Tibial nerve (tissue), 4 donors: Measurements from ENCODE around the gene C14orf180. TPM values are rescaled to one million over a fixed set of nuclear protein-coding genes. Genes with fewer than 3 reads are reported as not detected.

ENCODE experiments used
- DNase-seq, 2 donors: peaks; one replicate each; pipeline ENCODE4 v3.0.0-alpha.2; 2019; ENCODE audit warnings: low spot score in 2 of 2
- H3K27ac ChIP-seq, 4 donors: fragments of 200-600 bp; sonication (generic) in 3 of 4; one replicate each; pipeline ENCODE4 v1.5.1; 2017 to 2019; ENCODE audit warnings: mild to moderate bottlenecking in 1 of 4
- H3K27me3 ChIP-seq, 2 donors: fragments of 200-600 bp; sonication (generic) in 1 of 2; one replicate each; pipeline versions ENCODE4 v1.5.1 to v1.6.0; 2017 to 2019
- H3K36me3 ChIP-seq, 3 donors: fragments of 200-600 bp; sonication (generic); one replicate each; pipeline ENCODE4 v1.5.1; 2018 to 2019
- H3K4me1 ChIP-seq, 4 donors: fragments of 200-600 bp; sonication (generic) in 3 of 4; one replicate each; pipeline ENCODE4 v1.5.1; 2017 to 2019
- H3K4me3 ChIP-seq, 4 donors: fragments of 200-600 bp; sonication (generic) in 3 of 4; one replicate each; pipeline ENCODE4 v1.5.1; 2017 to 2019; ENCODE audit warnings: mild to moderate bottlenecking in 1 of 4, moderate library complexity in 1 of 4
- H3K9me3 ChIP-seq, 4 donors: fragments of 200-600 bp; sonication (generic) in 3 of 4; one replicate each; pipeline ENCODE4 v1.5.1; 2017 to 2019
- EP300 ChIP-seq, 2 donors: sonication (generic); formaldehyde crosslinking; IDR thresholded peaks; one replicate each; pipeline ENCODE4 v1.6.1; 2017; ENCODE audit warnings: antibody characterized with exemption in 2 of 2, mild to moderate bottlenecking in 1 of 2
- POLR2A ChIP-seq, 2 donors: fragments of 450-650 bp; IDR thresholded peaks; one replicate each; pipeline ENCODE4 v1.6.1; 2017; ENCODE audit warnings: antibody characterized with exemption in 2 of 2, mild to moderate bottlenecking in 2 of 2, moderate library complexity in 2 of 2
- WGBS, 2 donors: methylation state at CpG; one replicate each; pipeline ENCODE4 v1.1.5; 2018; 5-methylcytosine and 5-hydroxymethylcytosine counted together
- total RNA-seq, 4 donors: library from RNA; depleted of rRNA; stranded (reverse); fragments of >200 nt; gene quantifications; one replicate each; pipeline ENCODE4 v1.1.0, GENCODE V29; 2016
- TF ChIP-seq, protein P1 (sequence below), 5 experiments: fragments of 200-600 bp in 3 of 5; fragments of 450-650 bp in 2 of 5; sonication (generic) in 3 of 5; IDR thresholded peaks; one replicate each; pipeline ENCODE4 v1.5.1; 2016 to 2019; ENCODE audit warnings: antibody characterized with exemption in 5 of 5, mild to moderate bottlenecking in 3 of 5, moderate library complexity in 2 of 5

Gene C14orf180
- total RNA-seq, 4 donors from 2014 or later: 6.1 to 31.2 (median 11.1) TPM

DNA sequence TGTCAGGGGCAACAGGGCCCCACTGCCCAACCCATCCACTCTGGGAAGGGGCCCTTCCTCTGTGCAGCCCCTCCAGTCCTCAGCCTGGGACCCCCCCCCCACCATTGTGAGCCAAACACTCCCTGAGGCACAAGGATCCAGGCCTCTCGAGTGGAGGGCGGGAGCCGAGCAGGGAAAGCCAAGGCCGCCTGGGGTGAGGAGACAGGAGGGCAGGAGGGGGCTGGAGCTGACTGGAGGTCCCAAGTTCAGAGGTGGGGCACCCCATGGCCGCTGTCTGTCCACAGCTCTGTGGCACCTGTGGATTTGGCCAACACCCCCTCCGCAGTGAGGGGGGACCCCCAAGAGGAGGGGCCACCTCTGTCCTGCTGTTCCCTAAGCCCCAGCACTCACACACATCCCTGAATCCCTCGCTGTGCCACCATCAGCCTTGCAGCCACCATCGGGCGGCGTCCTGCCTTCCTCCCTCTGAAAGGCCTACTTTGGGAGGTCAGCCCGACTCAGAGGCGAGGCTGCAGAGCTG is 25.4 kb upstream of the C14orf180 start:
- DNase-seq: no peak
- WGBS, 2 donors: 59 to 83% methylated on average over 8 to 11 of the region's 12 CpGs
- TF ChIP-seq EP300 (IDR thresholded peaks at IDR 0.05) (no peak), POLR2A (IDR thresholded peaks at IDR 0.05) (no peak)
- TF ChIP-seq, protein P1, sequence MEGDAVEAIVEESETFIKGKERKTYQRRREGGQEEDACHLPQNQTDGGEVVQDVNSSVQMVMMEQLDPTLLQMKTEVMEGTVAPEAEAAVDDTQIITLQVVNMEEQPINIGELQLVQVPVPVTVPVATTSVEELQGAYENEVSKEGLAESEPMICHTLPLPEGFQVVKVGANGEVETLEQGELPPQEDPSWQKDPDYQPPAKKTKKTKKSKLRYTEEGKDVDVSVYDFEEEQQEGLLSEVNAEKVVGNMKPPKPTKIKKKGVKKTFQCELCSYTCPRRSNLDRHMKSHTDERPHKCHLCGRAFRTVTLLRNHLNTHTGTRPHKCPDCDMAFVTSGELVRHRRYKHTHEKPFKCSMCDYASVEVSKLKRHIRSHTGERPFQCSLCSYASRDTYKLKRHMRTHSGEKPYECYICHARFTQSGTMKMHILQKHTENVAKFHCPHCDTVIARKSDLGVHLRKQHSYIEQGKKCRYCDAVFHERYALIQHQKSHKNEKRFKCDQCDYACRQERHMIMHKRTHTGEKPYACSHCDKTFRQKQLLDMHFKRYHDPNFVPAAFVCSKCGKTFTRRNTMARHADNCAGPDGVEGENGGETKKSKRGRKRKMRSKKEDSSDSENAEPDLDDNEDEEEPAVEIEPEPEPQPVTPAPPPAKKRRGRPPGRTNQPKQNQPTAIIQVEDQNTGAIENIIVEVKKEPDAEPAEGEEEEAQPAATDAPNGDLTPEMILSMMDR (IDR thresholded peaks at IDR 0.05): no peak
- no peaks in the 10 kb centered on the region for H3K36me3 ChIP-seq
- no peak overlapping the region for H3K27ac ChIP-seq
- H3K9me3 ChIP-seq: no peaks in the 10 kb centered on the region
- H3K4me1 ChIP-seq: no peaks in the 10 kb centered on the region
- no peak overlapping the region for H3K4me3 ChIP-seq
- peaks cover 0 to 12% of the 10 kb centered on the region in 2 donors for H3K27me3 ChIP-seq

DNA sequence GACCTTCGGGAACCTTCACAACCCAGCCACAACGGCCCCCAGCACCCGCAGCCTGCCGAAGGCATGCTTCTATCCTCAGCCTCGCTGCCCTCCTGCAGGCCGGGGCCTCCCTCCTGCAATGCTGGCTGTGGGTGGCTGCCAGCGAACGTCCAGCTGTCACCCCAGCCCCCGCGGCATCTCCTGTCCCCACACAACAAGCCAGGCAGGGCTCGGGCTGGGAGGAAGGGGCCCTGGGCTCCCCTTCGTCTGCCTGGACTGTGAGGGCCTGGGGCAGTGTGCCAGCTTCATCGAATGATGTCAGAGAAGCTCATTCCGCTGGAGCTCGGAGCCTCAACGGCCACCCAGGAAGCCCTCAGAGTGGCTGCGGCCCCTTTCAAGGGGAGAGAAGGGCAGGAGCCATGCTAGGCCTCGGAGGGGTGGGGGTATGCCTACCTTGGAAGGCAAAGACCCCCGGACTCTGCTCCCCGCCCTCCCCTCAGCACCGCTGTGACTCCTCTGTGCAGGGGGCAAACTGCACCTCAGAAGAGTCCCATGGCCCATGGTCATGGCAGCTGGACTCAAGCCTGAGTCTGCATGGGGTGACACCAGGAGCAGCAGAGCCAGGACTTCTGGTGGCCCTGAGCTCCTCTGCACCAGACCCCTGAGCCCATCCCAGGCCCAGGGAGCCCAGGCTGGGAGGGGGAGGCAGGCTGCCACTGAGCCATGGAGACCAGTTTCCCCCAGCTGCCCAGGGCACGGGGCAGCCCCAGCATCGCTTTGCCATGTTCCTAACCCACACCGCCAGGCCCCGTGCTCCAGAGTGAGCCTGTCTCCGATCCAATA is 24.7 kb upstream of the C14orf180 start:
- TF ChIP-seq EP300 (IDR thresholded peaks at IDR 0.05) (no peak), POLR2A (IDR thresholded peaks at IDR 0.05) (no peak)
- TF ChIP-seq, protein P1 (IDR thresholded peaks at IDR 0.05): no peak
- H3K27me3 ChIP-seq: peaks cover 0 to 11% of the 10 kb centered on the region in 2 donors

DNA sequence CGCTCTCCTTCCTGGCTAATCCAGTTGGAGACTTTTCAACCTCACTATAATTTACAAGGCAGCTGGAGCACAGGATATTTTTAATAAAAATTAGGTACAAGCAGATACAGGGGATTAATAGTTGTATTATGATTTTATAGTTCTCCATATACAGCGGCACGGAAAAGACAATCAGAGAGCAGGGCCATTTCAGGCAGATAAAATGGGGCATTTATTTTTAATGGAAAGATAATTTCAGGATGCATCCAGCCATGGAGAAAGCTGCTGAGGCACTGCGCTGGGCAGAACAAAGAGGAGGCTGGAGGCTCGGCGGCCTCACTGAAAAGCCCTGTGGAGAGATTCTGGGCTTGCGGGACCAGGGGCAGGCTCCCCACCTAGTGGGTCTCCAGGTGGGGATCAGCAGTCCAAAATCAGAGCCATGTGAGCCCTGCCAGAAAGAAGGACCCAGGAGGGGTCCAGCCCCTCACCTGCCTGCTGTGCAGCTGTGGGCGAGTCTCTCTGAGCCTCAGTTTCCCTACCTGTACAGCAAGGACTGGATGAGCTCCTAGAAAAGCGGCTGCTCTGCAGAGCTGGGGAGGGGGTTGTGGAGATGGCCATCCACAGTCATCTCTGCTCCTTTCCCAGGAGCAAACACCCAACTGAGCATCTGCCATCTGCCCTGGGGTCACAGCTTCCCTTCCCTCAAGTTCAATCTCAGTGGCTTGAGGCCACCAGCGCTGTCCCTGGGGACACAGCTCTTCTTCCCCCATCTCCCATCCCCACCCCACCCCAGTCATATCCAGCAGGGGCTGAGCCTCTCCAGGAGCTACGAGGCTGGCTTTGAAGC is 23.9 kb upstream of the C14orf180 start:
- no peaks in the 10 kb centered on the region for H3K36me3 ChIP-seq
- H3K4me3 ChIP-seq: no peak overlapping the region
- TF ChIP-seq EP300 (IDR thresholded peaks at IDR 0.05) (no peak), POLR2A (IDR thresholded peaks at IDR 0.05) (no peak)
- TF ChIP-seq, protein P1 (IDR thresholded peaks at IDR 0.05): no peak
- H3K9me3 ChIP-seq: no peaks in the 10 kb centered on the region
- H3K27me3 ChIP-seq: peaks cover 0 to 11% of the 10 kb centered on the region in 2 donors
- no peak for DNase-seq
- 90 to 92% methylated on average over 11 of the region's 11 CpGs for WGBS, 2 donors
- no peaks in the 10 kb centered on the region for H3K4me1 ChIP-seq
- H3K27ac ChIP-seq: no peak overlapping the region

More for the DNA sequence above, 24.7 kb upstream of the C14orf180 start:
- WGBS, 2 donors: 41 to 51% methylated on average over 20 of the region's 26 CpGs
- DNase-seq: no peak
- no peak overlapping the region for H3K4me3 ChIP-seq
- no peaks in the 10 kb centered on the region for H3K9me3 ChIP-seq
- H3K4me1 ChIP-seq: no peaks in the 10 kb centered on the region
- H3K36me3 ChIP-seq: no peaks in the 10 kb centered on the region
- H3K27ac ChIP-seq: no peak overlapping the region

DNA sequence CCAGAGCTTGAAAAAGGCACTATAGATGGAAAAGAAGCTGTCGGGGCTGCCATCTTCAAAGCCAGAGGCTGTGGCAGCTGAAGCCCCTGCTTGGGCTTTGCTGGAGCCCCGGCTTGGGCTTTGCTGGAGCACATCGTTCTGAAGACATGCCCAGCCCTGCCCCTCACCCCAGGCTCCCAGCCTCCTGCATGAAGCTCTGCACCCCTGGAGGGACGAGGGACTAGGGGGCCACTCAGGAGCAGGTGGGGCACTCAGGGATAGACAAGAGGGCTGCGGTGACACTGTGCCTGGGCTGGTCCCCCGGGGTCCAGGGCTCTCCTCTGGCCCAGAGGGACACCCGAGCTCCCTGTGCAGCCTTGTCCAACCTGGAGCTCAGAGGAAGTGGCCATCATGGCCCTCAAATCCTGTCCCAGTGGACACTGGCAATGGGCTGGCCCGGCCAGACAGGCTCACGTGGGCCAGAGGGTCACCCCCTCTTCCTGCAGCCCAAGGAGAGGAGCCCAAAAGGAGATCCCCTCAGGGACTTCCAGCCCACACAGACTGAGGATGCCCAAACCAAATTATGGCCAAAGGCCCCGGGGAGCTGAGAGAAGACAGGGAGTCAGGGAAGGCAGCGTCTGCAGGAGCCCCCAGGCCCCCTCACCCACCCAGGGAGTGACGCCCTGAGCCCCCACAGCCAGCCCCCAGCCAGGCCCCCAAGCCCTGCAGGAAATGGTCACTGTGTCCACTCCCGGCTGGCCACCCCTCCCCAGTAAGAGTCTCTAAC is 23.1 kb upstream of the C14orf180 start:
- Histone ChIP-seq H3K27ac (no peak overlapping the region), H3K27me3 (peaks cover 0 to 11% of the 10 kb centered on the region in 2 donors), H3K4me1 (no peaks in the 10 kb centered on the region), H3K36me3 (no peaks in the 10 kb centered on the region), H3K9me3 (no peaks in the 10 kb centered on the region), H3K4me3 (no peak overlapping the region)
- WGBS, 2 donors: 72 to 78% methylated on average over 8 to 13 of the region's 13 CpGs
- TF ChIP-seq POLR2A (IDR thresholded peaks at IDR 0.05) (no peak), EP300 (IDR thresholded peaks at IDR 0.05) (no peak)
- TF ChIP-seq, protein P1 (IDR thresholded peaks at IDR 0.05): no peak
- DNase-seq: no peak
